GM19467 (cell line): ENCODE data around the gene ABR.
"Not testable (repeated sequence)": the region's sequence is repeated elsewhere in the genome, so short reads cannot be mapped to it uniquely, and the experiment has no call there.

ENCODE experiments used
- ATAC-seq: cut with Tn5 transposase; IDR thresholded peaks from one replicate; pipeline ENCODE4 v1.9.1; 2021; ENCODE audit warnings: mild to moderate bottlenecking, moderate library complexity; ENCODE audit not compliant: unreplicated experiment

Gene ABR

DNA sequence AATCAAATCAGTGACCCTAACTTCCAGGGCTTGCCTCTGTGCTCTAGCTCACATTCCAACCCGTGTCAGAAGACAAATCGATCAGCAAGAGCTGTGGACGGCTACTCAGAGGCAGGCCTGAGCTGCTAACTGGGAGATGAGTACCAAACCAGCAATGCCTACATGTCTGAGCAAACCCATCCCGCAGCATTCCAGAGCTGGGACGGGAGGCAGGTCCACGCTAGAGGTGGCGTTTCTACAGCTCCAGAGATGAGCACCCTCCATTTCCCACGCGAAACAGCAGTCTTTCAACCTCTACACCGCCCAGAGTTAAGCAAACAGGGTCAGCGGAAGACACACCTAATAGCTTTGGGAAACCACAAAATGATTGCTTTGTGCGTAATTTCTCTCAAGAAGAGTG is 206.7 kb downstream of the ABR start:
- ATAC-seq: no peak

DNA sequence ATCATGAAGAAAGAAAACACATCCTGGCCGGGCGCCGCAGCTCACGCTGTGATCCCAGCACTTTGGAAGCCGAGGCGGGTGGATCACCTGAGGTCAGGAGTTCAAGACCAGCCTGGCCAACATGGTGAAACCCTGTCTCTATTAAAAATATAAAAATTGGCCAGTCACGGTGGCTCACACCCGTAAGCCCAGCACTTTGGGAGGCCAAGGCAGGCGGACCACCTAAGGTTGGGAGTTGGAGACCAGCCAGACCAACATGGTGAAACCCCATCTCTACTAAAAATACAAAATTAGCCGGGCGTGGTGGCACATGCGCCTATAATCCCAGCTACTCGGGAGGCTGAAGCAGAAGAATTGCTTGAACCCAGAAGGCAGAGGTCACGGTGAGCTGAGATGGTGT is 207.9 kb downstream of the ABR start:
- not testable (repeated sequence) for ATAC-seq

GRCh38 chr17:970364-970763 is 209.4 kb downstream of the ABR start:
- ATAC-seq: no peak

GRCh38 chr17:969811-970355 is 209.9 kb downstream of the ABR start:
- ATAC-seq: no peak

GRCh38 chr17:968812-969730 is 210.7 kb downstream of the ABR start:
- ATAC-seq: no peak

DNA sequence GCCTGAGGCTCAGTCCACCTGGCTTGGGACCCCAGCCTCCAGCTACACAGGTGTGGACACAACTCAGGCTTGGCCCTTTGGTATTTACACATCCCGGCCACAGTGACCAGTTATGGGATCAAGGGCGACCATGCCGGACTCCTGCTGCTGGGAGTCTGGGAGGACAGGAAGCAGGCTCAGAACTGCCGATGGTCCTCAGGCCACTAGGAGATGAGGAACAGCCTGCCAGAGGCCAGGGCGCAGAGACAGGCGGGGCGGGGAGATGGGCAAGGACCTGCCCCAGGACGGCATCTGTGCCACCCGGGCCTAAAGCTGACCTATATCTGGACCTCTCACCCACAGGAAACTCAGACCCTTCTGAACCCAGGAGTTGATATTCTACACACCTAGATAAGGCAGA is 212.7 kb downstream of the ABR start:
- no peak for ATAC-seq

GRCh38 chr17:965311-965989 is 214.3 kb downstream of the ABR start:
- no peak for ATAC-seq

DNA sequence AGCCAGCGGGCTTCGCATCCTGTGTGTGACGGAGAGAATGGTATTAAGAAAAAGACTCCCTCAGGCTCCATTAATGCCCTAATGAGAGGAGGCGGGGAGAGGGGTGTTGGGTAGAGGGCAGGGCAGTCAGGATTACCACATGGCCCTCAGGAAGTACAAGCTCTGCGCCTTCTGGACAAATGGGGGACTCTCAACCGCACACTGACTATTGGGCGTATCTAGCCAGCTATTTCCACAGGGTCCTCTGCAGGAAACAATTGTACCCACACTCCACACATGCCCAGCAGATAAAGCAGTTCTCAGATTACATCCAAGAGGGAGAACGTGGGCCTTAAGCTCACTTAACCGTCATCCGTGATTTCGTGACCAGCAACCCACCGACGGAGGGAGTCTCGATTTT is 214.9 kb downstream of the ABR start:
- ATAC-seq: no peak

- no peak for ATAC-seq
Measured at GRCh38 chr17:962670-963069, 217.1 kb downstream of the ABR start.

GRCh38 chr17:962166-962565 is 217.6 kb downstream of the ABR start:
- ATAC-seq: no peak

- ATAC-seq: no peak
Measured at GRCh38 chr17:958712-959451, 220.9 kb downstream of the ABR start.

DNA sequence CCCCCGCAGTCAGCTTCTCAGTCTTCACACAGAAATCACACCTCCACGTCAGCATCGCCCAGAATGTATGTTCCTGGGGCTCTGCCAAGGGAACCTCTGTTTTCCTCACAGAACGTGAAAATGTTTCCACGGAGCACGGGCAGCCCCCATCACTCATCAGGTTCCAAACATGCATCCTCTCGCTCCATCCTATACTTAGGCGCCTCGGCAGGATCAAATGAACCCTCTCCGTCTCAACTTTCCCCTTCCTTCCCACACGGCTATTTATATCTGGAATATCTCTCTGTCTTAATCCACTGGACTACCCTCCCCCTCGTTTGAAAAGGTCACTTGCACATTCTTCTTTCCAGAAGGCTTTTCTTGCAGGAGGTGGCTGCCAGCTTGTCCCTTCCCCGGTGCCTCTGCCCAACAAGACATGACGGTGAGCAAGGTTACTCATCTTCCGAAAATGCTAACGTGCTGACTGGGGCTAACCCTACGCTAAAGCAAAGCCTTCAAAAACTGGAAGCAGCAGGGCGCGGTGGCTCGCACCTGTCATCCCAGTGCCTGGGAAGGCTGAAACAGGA is 221.8 kb downstream of the ABR start:
- no peak for ATAC-seq

GRCh38 chr17:956905-957304 is 222.9 kb downstream of the ABR start:
- ATAC-seq: no peak

DNA sequence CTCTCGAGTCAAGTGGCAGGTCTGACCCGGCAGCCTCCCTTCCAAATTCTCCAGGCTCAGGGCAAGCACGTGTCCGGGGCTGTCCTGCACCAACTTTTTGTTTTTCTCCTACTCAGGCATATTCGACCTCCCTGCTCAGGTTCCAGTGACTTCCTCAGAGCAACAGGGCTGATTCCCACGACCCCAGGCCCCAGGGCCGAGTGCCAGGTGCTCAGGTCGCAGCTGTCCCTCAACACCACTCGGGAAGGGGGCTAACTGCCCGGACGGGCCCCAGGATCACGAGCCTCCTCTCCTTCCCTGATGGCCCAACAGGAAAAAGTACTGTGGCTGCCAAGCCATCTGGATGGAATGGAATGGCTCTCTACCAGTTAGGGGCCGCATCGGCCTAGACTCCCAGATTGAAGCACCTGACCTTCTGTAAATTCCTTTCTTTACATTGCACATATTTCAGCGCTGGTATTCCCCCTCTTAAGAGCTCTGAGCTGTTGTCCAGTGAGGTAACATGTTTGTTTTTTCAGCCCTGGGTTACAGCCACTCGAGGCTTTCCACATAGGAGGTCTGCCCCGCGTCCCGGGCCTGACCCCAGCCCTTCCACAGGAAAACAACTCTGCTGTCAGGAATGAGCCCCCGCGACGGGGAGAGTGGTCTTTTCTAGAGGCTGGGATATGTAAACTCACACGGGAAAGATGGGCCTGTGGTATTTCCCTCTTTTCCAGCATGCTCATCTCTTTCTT is 225.2 kb downstream of the ABR start:
- no peak for ATAC-seq

- no peak for ATAC-seq
Measured at GRCh38 chr17:953767-954166, 226.0 kb downstream of the ABR start.
